SKM-1 (cell line): ENCODE data around the gene POLD4.

Experiments used
- DNase-seq: peaks from one replicate; lab custom pipeline; 2025; ENCODE audit not compliant: unreplicated experiment; lab: John Stamatoyannopoulos, UW

Gene POLD4

DNA sequence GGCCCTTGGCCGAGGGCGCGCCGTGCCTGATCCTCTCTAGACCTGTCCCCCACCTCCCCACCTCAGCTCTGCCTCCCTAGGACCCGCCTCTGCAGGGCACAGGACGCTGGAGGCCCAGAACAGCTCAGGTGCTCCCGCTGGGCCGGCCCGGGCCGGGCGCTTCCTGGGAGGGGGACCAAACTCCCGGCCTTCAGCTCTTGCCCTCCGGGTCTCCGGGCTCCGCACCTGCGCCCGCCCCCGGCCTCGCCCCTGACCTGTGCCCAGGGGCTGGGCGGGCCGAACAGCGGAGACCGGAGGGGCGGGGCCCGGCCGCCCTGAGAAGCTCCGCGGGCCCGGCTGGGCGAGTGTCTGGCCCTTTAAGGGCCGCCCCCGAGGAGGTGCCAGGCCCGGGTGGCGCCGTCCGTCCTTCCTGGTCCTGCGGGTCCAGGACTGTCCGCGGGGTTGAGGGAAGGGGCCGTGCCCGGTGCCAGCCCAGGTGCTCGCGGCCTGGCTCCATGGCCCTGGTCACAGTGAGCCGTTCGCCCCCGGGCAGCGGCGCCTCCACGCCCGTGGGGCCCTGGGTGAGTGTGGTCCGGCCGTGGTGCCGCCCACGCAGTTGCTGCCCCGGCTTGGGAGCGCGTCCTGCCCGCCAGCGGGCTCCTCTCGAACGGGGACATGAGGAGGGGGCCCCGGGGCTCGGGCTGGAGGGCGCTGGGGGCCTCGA is 50.1 kb downstream of the POLD4 start, which contains the start of gene SSH3:
TSS of gene SSH3 (plus strand) at position 399 of the 703 bp plus-strand sequence. CDS start at position 495, 96 bp downstream.
- no peak for DNase-seq

DNA sequence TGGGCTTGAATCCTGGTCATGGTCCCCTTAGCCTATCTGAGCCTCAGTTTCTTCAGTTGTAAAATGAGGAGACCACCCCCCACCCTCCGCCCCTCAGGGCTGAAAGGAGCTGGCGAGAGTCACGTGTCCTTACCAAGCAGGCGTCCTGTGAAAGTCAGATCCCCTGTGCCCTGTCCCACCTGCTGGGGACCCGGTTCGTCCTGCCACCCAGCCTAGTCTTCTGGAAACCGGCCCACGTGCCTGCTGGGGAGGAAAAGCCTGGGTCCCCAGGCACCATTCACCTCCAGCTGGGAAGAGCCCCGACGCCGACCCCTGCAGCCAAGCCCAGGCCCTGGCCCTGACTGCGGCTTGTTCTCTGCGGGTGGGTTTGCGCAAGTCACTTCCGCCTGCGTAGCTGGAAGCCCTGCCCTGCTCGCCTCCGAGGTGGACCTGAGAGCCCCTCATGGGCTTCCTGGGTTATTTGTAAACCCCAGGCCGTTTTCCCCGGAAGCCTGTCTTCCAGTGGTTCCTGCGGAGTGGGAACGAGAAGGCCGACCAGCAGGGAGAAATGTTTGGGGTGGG is 50.7 kb downstream of the POLD4 start:
- DNase-seq = no peak

DNA sequence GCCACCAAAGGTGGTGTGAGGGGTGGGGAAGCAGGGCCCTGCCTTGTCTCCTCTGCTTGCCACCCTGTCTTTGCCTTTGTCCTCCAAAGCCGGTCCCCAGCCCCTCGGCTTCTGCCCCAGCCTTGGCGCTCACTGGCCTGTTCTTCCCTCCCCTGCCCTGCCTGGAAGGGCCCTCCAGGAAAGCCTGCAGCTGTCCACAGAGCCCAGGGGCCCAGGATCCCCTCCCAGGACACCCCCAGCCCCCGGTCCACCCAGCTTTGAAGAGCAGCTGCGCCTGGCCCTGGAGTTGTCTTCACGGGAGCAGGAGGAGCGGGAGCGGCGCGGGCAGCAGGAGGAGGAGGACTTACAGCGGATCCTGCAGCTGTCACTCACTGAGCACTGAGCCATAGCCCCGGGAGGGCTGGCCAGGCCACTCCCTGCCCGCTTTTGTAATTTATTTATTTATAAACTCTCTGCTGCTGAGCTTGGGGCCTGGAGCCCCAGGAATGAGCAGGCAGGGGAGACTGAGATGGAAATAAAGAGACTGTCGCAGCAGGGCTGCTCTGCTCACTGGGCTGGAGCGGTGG is 51.3 kb downstream of the POLD4 start:
- DNase-seq = no peak

DNA sequence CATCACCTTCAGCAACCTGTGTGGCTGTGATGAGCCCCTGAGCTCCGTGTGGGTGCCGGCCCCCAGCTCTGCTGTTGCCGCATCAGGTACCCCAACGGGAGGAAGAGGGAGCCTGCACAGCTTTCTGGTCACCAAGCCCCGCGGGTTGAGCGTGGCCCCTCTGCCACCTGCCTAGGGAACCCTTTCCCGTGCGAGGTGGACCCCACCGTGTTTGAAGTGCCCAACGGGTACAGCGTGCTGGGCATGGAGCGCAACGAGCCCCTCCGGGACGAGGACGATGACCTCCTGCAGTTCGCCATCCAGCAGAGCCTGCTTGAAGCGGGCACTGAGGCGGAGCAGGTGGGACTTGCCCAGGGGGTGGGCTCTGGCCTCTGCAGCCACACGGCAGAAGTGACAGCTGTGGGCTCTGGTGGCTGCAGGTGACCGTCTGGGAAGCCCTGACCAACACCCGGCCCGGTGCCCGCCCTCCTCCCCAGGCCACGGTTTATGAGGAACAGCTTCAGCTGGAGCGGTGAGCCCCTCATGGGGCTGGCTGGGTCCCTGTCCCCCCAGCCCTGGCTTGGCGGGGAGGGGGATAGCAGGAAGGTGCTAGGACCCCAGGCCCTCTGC is 51.9 kb downstream of the POLD4 start:
- DNase-seq = no peak
